ENCODE measurements around the gene SLCO4A1. TPM values are rescaled to one million over a fixed set of nuclear protein-coding genes. Genes with fewer than 3 reads are reported as not detected.

The SLCO4A1 gene
- total and polyA plus RNA-seq, 9 of the 15 experiments (the other 6 are each of a cell fraction or from before 2014, with no cell fraction given), result 1.6 to 21.9 (median 12.8) TPM

DNA sequence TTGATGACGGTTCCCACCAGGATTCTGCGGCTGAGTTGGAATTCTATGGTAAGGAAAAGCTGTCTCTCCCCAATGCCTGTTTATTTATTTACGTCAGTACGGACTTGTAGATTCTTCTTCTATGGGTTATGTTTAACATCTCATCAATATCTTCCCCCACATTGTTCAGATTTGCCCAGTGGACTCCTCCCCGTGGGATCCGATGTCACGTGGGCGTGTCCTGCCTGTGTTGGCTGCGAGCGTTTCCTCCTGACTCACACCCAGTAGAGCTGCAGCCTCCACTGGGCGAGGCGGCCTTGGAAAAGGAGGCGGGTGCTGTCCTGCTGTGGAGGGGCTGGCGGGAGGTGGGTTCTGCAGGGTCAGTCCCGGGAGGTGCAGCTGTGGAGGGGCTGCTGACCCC lies 46.8 kb upstream of the SLCO4A1 start (continued):
- TF ChIP-seq, protein P1, sequence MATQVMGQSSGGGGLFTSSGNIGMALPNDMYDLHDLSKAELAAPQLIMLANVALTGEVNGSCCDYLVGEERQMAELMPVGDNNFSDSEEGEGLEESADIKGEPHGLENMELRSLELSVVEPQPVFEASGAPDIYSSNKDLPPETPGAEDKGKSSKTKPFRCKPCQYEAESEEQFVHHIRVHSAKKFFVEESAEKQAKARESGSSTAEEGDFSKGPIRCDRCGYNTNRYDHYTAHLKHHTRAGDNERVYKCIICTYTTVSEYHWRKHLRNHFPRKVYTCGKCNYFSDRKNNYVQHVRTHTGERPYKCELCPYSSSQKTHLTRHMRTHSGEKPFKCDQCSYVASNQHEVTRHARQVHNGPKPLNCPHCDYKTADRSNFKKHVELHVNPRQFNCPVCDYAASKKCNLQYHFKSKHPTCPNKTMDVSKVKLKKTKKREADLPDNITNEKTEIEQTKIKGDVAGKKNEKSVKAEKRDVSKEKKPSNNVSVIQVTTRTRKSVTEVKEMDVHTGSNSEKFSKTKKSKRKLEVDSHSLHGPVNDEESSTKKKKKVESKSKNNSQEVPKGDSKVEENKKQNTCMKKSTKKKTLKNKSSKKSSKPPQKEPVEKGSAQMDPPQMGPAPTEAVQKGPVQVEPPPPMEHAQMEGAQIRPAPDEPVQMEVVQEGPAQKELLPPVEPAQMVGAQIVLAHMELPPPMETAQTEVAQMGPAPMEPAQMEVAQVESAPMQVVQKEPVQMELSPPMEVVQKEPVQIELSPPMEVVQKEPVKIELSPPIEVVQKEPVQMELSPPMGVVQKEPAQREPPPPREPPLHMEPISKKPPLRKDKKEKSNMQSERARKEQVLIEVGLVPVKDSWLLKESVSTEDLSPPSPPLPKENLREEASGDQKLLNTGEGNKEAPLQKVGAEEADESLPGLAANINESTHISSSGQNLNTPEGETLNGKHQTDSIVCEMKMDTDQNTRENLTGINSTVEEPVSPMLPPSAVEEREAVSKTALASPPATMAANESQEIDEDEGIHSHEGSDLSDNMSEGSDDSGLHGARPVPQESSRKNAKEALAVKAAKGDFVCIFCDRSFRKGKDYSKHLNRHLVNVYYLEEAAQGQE (IDR thresholded peaks at IDR 0.05; ENCODE audit: borderline replicate concordance), result no peak
- TF ChIP-seq, protein P1 (CRISPR knock-in tag; IDR thresholded peaks at IDR 0.05; ENCODE audit: low read depth), result no peak
- TF ChIP-seq EGR1 (conservative IDR thresholded peaks at IDR 0.05) (peak; percentile 34), CLOCK (CRISPR knock-in tag; IDR thresholded peaks at IDR 0.05; ENCODE audit: borderline replicate concordance) (no peak), E4F1 (CRISPR knock-in tag; IDR thresholded peaks at IDR 0.05; ENCODE audit: borderline replicate concordance) (no peak), ZNF124 (CRISPR knock-in tag; IDR thresholded peaks at IDR 0.05) (no peak), ZBED1 (IDR thresholded peaks at IDR 0.05) (no peak), MAZ (CRISPR knock-in tag; conservative IDR thresholded peaks at IDR 0.05 in 1 of 2, IDR thresholded peaks at IDR 0.05 in 1 of 2) (no peak), FOS (IDR thresholded peaks at IDR 0.05; ENCODE audit: extremely low read depth, insufficient read length) (no peak), USF1 (CRISPR knock-in tag; IDR thresholded peaks at IDR 0.05) (peak; percentile 91), SRSF7 (optimal IDR thresholded peaks at IDR 0.05; ENCODE audit: low read depth, low read length) (no peak)
- TF ChIP-seq, protein P2, sequence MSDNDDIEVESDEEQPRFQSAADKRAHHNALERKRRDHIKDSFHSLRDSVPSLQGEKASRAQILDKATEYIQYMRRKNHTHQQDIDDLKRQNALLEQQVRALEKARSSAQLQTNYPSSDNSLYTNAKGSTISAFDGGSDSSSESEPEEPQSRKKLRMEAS (CRISPR knock-in tag; IDR thresholded peaks at IDR 0.05), result peak; percentile 64
- TF ChIP-seq, protein P3, sequence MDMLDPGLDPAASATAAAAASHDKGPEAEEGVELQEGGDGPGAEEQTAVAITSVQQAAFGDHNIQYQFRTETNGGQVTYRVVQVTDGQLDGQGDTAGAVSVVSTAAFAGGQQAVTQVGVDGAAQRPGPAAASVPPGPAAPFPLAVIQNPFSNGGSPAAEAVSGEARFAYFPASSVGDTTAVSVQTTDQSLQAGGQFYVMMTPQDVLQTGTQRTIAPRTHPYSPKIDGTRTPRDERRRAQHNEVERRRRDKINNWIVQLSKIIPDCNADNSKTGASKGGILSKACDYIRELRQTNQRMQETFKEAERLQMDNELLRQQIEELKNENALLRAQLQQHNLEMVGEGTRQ (CRISPR knock-in tag; IDR thresholded peaks at IDR 0.05), result peak; percentile 82

Measured in K562 (cell line).